ENCODE results near the gene AKNA.

Gene AKNA

GRCh38 chr9:114395334-114395617 lies 7.5 kb upstream of the AKNA start:
- no peak for DNase-seq (ENCODE audit: low read depth in 3 of 3)

DNA sequence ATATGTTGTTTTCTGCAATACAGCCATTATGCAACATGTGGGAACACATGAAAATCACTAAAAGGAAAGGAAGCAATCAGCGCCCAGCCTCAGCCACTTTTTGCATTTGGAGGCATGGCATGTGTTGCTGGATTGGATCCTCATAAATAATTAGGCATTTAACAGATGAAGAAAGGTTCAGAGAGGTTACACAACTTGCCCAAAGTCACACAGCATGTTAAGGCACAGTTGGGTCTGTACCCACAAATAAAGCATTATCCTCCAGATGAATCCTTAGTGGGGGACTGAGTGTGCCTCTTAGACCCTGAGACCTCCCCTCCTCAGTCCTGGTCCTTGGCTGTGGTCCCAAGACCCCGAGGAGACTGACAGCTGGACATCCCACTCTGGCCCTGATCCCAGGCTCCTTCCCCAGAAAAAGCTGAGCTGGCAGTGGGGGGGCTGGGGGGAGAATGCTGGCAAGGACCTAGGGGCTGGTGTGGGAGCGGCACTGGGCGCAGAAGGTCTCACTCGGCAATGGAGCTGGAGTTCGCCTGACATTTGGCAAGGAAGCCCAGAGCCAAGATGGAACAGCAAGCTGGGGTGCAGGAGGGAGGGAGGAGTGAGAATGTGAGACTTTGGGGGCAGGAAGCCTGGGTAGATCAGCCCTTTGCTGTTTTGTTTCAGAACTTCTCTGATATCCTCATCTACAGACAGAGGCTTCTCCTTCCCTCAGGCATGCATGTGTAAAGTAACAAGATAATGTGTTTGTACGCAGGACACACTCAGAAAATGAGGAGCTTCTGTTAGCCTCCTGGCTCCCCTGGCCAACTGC lies 6.9 kb upstream of the AKNA start:
- DNase-seq (ENCODE audit: low read depth in 3 of 3): no peak

GRCh38 chr9:114392749-114393112 lies 4.9 kb upstream of the AKNA start:
- no peak for DNase-seq (ENCODE audit: low read depth in 3 of 3)

DNA sequence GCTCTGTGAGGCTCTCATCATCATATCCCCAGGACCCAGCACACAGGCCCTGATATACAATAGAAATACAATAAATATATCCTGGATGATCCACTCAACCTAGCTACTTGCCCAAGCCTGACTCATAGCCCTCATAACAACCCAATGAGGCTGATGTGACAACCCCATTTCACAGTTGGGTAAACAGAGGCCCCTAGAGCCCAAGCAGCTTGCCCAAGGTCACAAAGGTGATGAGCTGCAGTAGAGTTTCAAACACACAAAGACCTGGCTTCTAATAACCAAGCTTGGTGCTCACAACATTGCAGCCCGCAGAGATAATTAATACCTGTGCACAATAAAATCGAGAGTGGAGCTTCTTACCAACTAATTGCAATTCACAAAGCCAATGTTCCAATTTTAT lies 3.2 kb upstream of the AKNA start:
- no peak for DNase-seq (ENCODE audit: low read depth in 3 of 3)

- DNase-seq (ENCODE audit: low read depth in 3 of 3): no peak
These were observed 2.0 kb upstream of the AKNA start for GRCh38 chr9:114389612-114390368.

GRCh38 chr9:114388764-114389375 lies 1.1 kb upstream of the AKNA start:
- DNase-seq (ENCODE audit: low read depth in 3 of 3): no peak

GRCh38 chr9:114388357-114388682 lies 538 bp upstream of the AKNA start:
- no peak for DNase-seq (ENCODE audit: low read depth in 3 of 3)

GRCh38 chr9:114386886-114387679 lies 699 bp downstream of the AKNA start:
- DNase-seq (ENCODE audit: low read depth in 3 of 3): no peak

GRCh38 chr9:114386361-114386885 lies 1.4 kb downstream of the AKNA start:
- no peak for DNase-seq (ENCODE audit: low read depth in 3 of 3)

DNA sequence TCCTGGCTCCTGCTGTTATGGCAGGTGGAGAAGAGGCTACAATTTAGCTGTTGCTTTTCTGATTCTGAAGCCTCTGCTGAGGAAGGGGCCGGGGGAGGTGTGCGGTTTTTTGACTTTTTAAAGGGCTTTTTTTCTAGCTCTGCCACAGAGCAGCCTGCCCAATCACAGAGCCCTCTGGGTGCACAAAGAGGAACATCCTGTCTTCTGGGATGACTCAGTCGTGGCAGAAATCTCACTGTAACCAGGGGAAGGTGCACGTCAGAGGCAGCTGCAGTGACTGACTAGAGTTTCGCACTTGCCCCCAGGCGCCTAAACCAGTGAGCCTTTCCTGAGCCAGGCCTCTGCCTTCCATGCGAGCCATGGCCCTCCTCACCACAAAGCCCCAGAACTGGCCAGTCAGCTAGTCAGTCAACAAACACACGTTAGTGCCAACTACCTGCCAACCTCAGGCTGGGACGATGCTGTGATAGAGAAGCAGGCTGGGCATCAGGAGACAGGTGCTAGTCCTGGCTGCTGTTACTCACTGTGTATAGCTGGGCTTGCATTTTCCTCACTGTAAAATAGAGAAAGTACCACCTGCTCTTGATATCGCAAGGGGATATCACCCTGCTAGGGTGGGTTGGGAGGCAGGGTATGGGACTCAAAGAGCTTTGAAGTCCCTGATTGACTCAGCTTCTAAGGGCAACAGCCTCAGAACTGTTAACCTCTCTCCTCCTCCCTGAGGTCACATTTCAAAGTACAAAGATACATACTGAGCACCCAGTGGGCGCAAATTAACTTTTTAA lies 2.2 kb downstream of the AKNA start:
- peak; percentile 78 to 90 (median 83) for DNase-seq (ENCODE audit: low read depth in 3 of 3)

GRCh38 chr9:114384836-114385396 lies 2.9 kb downstream of the AKNA start:
- no peak for DNase-seq (ENCODE audit: low read depth in 3 of 3)

GRCh38 chr9:114384341-114384740 lies 3.4 kb downstream of the AKNA start:
- DNase-seq (ENCODE audit: low read depth in 3 of 3): no peak

DNA sequence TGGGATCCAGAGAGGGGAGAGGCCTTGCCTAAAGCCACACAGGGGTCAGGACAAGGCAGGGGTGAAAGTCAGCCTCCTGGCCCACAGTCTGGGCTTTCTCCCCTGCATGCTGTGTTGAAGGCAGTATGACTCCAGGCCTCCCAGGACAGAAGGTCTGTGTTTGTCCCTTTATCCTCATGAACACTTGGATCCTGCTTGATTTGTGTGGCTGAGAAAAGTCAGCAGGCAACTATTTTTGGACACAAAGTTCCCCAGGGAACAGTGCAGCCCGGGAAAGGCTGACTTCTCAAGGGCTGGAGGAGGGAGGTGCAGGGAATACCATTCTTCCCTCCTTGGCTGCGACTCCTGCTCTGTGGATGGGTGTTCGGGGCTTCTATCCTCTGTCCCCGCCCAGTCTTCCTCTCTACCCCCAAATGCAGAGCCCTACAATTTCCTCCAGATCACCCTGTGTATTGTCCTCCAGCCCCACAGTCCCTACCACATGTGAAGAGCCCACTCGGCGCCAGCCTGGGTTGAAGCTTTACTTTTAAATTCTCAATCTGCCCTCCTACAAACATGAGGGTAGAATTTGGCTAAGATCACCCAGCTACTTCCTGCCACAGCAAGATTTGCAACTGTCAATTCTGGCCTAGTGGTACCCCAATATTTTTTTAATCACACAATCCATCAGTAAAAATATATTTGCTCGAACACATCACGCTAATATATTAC lies 4.1 kb downstream of the AKNA start:
- DNase-seq (ENCODE audit: low read depth in 3 of 3): no peak

- DNase-seq (ENCODE audit: low read depth in 3 of 3): peak in 2 of 3 donors; percentile 46 to 54
These were observed 4.9 kb downstream of the AKNA start for GRCh38 chr9:114382699-114383520.

DNA sequence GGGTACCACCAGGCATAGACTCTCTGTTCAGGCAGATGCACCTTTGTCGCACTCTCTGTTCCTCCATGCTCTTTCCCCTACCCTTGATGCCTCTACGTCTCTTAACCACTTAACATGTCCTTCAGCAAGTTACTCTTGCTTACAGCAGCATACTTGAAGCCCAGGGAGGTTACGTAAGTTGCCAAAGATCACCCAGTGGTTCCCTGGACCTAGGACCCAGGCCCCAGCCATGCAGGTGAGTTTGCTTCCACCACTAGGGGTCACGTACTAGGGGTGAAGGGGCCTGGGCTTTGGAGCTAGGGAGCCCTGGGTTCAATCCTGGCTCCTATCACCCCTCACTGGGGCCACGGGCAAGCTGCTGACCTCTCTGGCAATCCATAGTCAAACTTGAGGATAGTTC lies 8.9 kb downstream of the AKNA start:
- DNase-seq (ENCODE audit: low read depth in 3 of 3): no peak

DNA sequence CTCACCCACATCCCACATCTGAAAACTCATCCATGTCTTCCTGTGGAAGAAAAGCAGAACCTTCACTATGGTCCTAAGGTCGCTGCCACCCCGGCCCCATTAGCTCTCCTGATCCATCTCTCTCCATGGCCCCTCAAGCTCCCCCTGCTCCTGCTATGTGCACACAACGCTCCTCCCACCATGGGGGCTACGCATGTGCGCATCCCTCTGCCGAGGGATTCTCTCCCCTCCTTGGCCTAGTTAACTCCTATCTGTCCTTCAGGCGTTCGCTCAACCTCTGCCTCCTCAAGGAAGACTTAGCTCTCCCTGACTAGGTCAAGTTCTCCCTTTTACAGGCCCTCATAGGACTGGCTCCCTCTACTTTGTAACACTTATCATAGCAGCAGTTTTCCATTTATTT lies 9.8 kb downstream of the AKNA start:
- no peak for DNase-seq (ENCODE audit: low read depth in 3 of 3)

DNA sequence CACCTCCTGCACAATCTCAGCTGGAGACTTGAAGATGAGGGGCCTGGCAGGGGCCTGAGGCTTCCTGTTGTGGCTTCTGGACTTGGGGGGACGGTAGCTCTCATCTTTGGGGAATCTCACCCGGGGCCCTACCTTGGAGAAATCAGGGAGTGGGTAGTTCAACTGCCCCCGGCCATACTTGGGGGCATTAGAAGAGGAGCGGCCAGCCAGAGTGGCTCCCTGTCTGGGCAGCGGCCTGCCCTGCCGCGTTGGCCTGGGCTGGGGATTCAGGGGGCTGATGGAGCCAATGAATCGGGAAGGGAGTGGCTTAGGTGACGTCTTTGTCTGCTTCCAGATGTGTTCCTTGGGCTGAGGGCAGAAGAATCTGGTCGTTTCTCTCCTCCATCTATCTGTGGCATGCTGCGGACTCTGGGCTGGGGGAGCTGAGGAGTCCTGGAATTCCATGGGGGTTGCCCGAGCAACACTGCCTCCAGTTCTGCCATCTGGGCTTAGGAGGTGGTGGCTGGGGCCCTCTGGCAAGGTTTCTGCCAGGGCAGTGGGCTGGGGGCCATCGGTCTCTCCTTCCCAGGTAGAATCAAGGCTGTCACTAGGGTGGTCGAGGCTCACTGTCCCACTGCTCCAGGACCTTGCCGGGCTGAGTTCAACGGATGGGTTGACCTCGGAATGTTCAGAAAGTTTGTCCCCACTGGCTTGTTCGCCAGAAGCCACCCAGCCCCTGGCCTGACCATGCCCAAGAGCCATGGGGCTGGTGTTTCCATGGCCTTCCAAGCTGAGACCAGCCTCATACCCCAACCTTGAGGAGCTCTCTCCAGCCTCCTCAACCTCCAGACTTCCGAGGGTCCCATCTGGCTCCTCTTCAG lies 11.0 kb downstream of the AKNA start:
- DNase-seq (ENCODE audit: low read depth in 3 of 3): no peak

GRCh38 chr9:114375386-114376175 lies 12.2 kb downstream of the AKNA start:
- no peak for DNase-seq (ENCODE audit: low read depth in 3 of 3)

Data from stimulated activated CD4-positive, alpha-beta T cell treated with anti-CD3 and anti-CD28 coated beads, TNF-alpha, amount 100 ng/mL, for 48 hours (primary cell).